Neural progenitor cell (in vitro differentiated cells): ENCODE measurements around the gene AKR1A1. TPM values are rescaled to one million over a fixed set of nuclear protein-coding genes. Genes with fewer than 3 reads are reported as not detected.

Source experiments
- DNase-seq: peaks from one replicate; pipeline ENCODE4 v3.0.0-alpha.2; 2016; ENCODE audit warnings: low spot score
- H2AFZ ChIP-seq: fragments of 200-600 bp; sonication (generic); replicated peaks from 2 replicates; pipeline ENCODE4 v1.6.1; 2016; ENCODE audit warnings: antibody characterized with exemption
- H3F3A ChIP-seq: fragments of 200-600 bp; sonication (generic); 2 replicates; pipeline ENCODE4 v1.6.1; 2016; ENCODE audit warnings: antibody characterized with exemption, low read depth
- H3K27ac ChIP-seq: fragments of 200-600 bp; sonication (generic); 2 replicates; pipeline ENCODE4 v1.5.1; 2016; ENCODE audit warnings: mild to moderate bottlenecking
- H3K27me3 ChIP-seq: fragments of 200-600 bp; sonication (generic); 2 replicates; pipeline ENCODE4 v1.6.1; 2016; ENCODE audit warnings: mild to moderate bottlenecking, moderate library complexity
- H3K36me3 ChIP-seq: fragments of 200-600 bp; sonication (generic); 2 replicates; pipeline ENCODE4 v1.5.1; 2016
- H3K4me1 ChIP-seq: fragments of 200-600 bp; sonication (generic); 2 replicates; pipeline ENCODE4 v1.6.1; 2016; ENCODE audit warnings: mixed run types
- H3K4me2 ChIP-seq: fragments of 200-600 bp; sonication (generic); 2 replicates; pipeline ENCODE4 v1.6.1; 2016
- H3K4me3 ChIP-seq: fragments of 200-600 bp; sonication (generic); 2 replicates; pipeline ENCODE4 v1.5.1; 2016
- H3K79me2 ChIP-seq: fragments of 200-600 bp; sonication (generic); 2 replicates; pipeline ENCODE4 v1.6.1; 2016; ENCODE audit warnings: low read depth
- H3K9ac ChIP-seq: fragments of 200-600 bp; sonication (generic); 2 replicates; pipeline ENCODE4 v1.6.1; 2016
- H3K9me3 ChIP-seq: fragments of 200-600 bp; sonication (generic); 2 replicates; pipeline ENCODE4 v1.5.1; 2016; ENCODE audit warnings: low read depth
- H4K20me1 ChIP-seq: fragments of 200-600 bp; sonication (generic); 2 replicates; pipeline ENCODE4 v1.6.1; 2016; ENCODE audit warnings: low read depth
- H3K27ac Mint-ChIP-seq: 3 replicates; pipeline ENCODE4 v1.8.0; 2021; ENCODE audit warnings: mixed read lengths
- H3K27me3 Mint-ChIP-seq: 2 replicates; pipeline ENCODE4 v1.8.0; 2022; ENCODE audit warnings: low read depth, mild to moderate bottlenecking, inconsistent platforms, moderate library complexity, mixed read lengths; ENCODE audit not compliant: insufficient read depth
- H3K36me3 Mint-ChIP-seq: 3 replicates; pipeline ENCODE4 v1.8.0; 2021; ENCODE audit warnings: mixed read lengths
- H3K4me1 Mint-ChIP-seq: 3 replicates; pipeline ENCODE4 v1.8.0; 2021; ENCODE audit warnings: mixed read lengths
- H3K4me3 Mint-ChIP-seq: 3 replicates; pipeline ENCODE4 v1.8.0; 2021; ENCODE audit warnings: mild to moderate bottlenecking, moderate library complexity, mixed read lengths
- H3K9me3 Mint-ChIP-seq: 3 replicates; pipeline ENCODE4 v1.8.0; 2020; ENCODE audit warnings: mixed read lengths
- EZH2 ChIP-seq: fragments of 200-600 bp; sonication (generic); IDR thresholded peaks from 2 replicates; pipeline ENCODE4 v1.6.1; 2017; ENCODE audit warnings: antibody characterized with exemption, mild to moderate bottlenecking, moderate library complexity
- EZH2phosphoT487 ChIP-seq: fragments of 200-600 bp; sonication (generic); IDR thresholded peaks from 2 replicates; pipeline ENCODE4 v1.6.1; 2017; ENCODE audit warnings: antibody characterized with exemption
- total RNA-seq: library from RNA; depleted of rRNA; stranded (reverse); fragments of >200 nt; gene quantifications from 2 replicates; pipeline ENCODE4 v1.2.3, GENCODE V29; 2015; ENCODE audit warnings: low replicate concordance
- TF ChIP-seq, protein P1 (sequence below): fragments of 200-600 bp; sonication (generic); IDR thresholded peaks from 2 replicates; pipeline ENCODE4 v1.5.1; 2017; ENCODE audit warnings: antibody characterized with exemption, mild to moderate bottlenecking

AKR1A1 gene
- total RNA-seq, 1 donor from 2014 or later: 129 TPM

DNA sequence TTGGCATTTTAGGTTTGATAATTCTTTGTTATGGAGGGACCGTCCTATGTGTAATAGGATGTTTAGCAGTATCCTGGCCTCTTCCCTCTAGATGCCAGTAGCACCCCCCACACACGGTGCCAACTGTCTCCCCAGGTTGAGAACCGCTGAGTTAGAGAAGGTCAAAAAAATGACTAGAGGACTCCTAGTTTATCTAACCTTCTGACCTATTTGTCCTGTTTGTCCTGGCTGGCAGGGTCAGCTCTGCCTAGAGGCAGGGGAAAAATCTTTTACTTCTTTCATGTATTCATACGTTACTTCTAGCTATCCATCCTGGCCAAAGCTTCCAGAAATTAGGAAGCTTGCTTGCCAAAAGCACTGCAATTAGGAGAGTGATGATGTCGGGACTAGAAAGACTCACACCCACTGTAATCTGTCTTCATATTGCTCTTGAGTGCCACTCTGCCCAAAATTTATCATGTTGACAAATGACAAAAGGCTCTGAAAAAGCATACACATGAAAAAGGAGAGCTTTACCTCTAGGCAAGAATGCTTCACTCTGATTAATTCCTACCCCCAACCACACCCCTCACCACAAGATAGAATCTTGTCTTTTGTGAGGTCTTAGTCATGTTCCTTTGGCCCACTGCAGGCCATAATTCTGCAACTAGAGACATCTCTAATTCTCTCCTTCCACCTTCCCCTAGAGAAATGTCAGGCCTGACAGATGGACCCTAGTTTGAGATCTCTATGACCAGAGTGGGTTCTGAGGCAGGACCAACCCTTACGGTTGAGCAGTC lies 14.4 kb upstream of the AKR1A1 start:
- Mint-ChIP-seq H3K4me3 (no peak overlapping the region), H3K9me3 (no peaks in the 10 kb centered on the region), H3K36me3 (no peaks in the 10 kb centered on the region), H3K4me1 (peaks cover 13% of the 10 kb centered on the region), H3K27ac (no peak overlapping the region), H3K27me3 (peaks cover 2% of the 10 kb centered on the region)
- Histone ChIP-seq H3K4me3 (no peak overlapping the region), H3K27me3 (no peaks in the 10 kb centered on the region), H3K9me3 (no peaks in the 10 kb centered on the region), H3K27ac (no peak overlapping the region), H3K9ac (no peak overlapping the region), H4K20me1 (no peaks in the 10 kb centered on the region), H3K79me2 (no peaks in the 10 kb centered on the region), H3K4me2 (no peak overlapping the region), H3F3A (no peaks in the 10 kb centered on the region), H3K36me3 (no peaks in the 10 kb centered on the region), H3K4me1 (no peaks in the 10 kb centered on the region), H2AFZ (no peak overlapping the region)
- TF ChIP-seq EZH2 (no peak), EZH2phosphoT487 (no peak)
- TF ChIP-seq, protein P1, sequence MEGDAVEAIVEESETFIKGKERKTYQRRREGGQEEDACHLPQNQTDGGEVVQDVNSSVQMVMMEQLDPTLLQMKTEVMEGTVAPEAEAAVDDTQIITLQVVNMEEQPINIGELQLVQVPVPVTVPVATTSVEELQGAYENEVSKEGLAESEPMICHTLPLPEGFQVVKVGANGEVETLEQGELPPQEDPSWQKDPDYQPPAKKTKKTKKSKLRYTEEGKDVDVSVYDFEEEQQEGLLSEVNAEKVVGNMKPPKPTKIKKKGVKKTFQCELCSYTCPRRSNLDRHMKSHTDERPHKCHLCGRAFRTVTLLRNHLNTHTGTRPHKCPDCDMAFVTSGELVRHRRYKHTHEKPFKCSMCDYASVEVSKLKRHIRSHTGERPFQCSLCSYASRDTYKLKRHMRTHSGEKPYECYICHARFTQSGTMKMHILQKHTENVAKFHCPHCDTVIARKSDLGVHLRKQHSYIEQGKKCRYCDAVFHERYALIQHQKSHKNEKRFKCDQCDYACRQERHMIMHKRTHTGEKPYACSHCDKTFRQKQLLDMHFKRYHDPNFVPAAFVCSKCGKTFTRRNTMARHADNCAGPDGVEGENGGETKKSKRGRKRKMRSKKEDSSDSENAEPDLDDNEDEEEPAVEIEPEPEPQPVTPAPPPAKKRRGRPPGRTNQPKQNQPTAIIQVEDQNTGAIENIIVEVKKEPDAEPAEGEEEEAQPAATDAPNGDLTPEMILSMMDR: no peak
- DNase-seq: no peak

DNA sequence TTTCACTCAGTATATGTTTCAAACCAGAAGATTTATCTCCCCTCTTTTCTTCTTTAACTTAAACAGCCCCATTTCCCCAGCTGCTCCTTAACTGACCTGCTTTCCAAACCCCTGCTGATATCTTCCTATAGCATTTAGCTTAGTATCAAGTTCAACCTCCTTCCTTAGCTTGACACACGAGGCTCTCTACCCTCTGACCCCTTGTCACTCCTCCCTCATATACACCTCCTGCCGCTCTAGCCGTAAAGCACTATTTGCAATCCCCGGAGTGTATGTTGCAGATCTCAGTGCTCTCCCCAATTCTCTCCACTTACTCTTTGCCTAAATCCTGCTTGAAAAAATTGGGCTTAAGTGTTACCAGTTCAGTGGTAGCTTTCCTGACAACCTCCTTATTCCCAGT lies 13.7 kb upstream of the AKR1A1 start:
- Mint-ChIP-seq H3K4me1 (peaks cover 13% of the 10 kb centered on the region), H3K27ac (no peak overlapping the region), H3K27me3 (peaks cover 2% of the 10 kb centered on the region), H3K36me3 (no peaks in the 10 kb centered on the region), H3K4me3 (no peak overlapping the region), H3K9me3 (no peaks in the 10 kb centered on the region)
- Histone ChIP-seq H3K4me3 (no peak overlapping the region), H3K27ac (no peak overlapping the region), H3K4me2 (no peak overlapping the region), H3K4me1 (no peaks in the 10 kb centered on the region), H3K9ac (no peak overlapping the region), H4K20me1 (no peaks in the 10 kb centered on the region), H3K27me3 (no peaks in the 10 kb centered on the region), H3K9me3 (no peaks in the 10 kb centered on the region), H3F3A (no peaks in the 10 kb centered on the region), H2AFZ (no peak overlapping the region), H3K79me2 (no peaks in the 10 kb centered on the region), H3K36me3 (no peaks in the 10 kb centered on the region)
- TF ChIP-seq, protein P1: no peak
- TF ChIP-seq EZH2 (no peak), EZH2phosphoT487 (no peak)
- DNase-seq: no peak

DNA sequence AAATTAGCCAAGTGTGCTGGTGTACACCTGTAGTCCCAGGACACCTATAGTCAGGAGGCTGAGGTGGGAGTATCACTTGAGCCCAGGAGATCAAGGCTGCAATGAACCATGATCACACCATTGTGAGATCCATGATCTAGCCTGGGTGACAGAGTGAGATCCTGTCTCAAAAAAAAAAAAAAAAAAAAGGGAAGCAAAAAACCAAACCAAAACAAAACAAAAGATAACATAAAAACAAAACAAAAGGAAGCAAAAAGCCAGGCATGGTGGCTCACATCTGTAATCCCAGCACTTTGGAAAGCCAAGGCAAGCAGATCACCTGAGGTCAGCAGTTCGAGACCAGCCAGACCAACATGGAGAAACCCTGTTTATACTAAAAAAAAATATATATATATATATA lies 9.4 kb upstream of the AKR1A1 start:
- Mint-ChIP-seq H3K27me3 (peaks cover 8% of the 10 kb centered on the region), H3K4me1 (peaks cover 11% of the 10 kb centered on the region), H3K36me3 (no peaks in the 10 kb centered on the region), H3K9me3 (no peaks in the 10 kb centered on the region), H3K27ac (no peak overlapping the region), H3K4me3 (no peak overlapping the region)
- no peaks in the 10 kb centered on the region for H3K27me3 ChIP-seq
- H3K4me1 ChIP-seq: no peaks in the 10 kb centered on the region
- no peaks in the 10 kb centered on the region for H3F3A ChIP-seq
- no peak overlapping the region for H2AFZ ChIP-seq
- no peak for DNase-seq
- H3K9ac ChIP-seq: no peak overlapping the region
- H3K27ac ChIP-seq: no peak overlapping the region
- H3K4me3 ChIP-seq: no peak overlapping the region
- no peaks in the 10 kb centered on the region for H4K20me1 ChIP-seq
- no peaks in the 10 kb centered on the region for H3K79me2 ChIP-seq
- H3K9me3 ChIP-seq: no peaks in the 10 kb centered on the region
- no peaks in the 10 kb centered on the region for H3K36me3 ChIP-seq
- H3K4me2 ChIP-seq: no peak overlapping the region
- TF ChIP-seq, protein P1: no peak
- TF ChIP-seq EZH2phosphoT487 (no peak), EZH2 (no peak)
